Activated CD4-positive, alpha-beta T cell treated with anti-CD3 and anti-CD28 coated beads, Interleukin-2, amount 50 U/mL, for 4 hours (primary cell): ENCODE results near the gene BORCS6.
"Not testable (repeated sequence)": the region's sequence is repeated elsewhere in the genome, so short reads cannot be mapped to it uniquely, and the experiment has no call there.

Experiments
- DNase-seq, 2 experiments: peaks; one replicate each; pipeline ENCODE4 v3.0.0-alpha.2; 2020

BORCS6 gene

GRCh38 chr17:8173056-8173870 lies 16.7 kb downstream of the BORCS6 start:
- DNase-seq, result peak; percentile 70 to 77

- DNase-seq, result not testable (repeated sequence)
Observed at GRCh38 chr17:8170186-8170585, 19.8 kb downstream of the BORCS6 start.

DNA sequence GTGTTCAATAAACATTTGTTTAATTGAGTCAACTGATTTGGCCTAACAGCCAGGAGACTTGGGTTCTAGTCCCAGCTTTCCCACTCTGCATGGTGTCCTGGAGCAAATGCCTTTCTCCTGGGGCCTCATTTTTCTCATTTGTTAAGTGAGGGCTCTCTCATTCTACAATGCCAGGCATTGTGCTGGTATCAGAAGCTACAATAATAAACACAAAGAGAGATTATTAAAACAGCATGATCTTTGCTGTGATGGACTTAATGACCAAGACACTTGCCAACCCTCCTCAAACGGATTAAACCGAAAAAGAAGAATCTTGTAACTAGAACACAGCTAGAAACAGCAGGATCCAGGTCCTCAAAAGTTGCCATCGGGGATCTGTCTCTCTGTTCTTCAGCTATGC lies 22.5 kb downstream of the BORCS6 start:
- no peak for DNase-seq

GRCh38 chr17:8166731-8167130 lies 23.2 kb downstream of the BORCS6 start:
- no peak for DNase-seq

DNA sequence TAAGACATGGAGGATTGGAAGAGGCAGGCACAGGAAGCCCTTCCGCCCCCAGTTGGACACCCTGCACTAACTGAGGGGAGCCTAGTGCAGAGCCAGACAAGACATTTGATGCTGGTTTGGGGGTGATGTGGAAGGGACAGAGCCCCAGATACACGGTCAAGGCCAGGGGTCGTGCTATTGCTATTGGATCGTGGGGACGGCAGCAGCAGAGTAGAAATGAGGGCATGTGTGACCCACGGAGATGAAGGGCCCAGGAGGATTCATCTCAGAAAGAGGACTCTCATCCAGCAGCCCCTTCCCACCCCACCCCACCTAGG lies 25.2 kb downstream of the BORCS6 start:
- DNase-seq, result no peak

DNA sequence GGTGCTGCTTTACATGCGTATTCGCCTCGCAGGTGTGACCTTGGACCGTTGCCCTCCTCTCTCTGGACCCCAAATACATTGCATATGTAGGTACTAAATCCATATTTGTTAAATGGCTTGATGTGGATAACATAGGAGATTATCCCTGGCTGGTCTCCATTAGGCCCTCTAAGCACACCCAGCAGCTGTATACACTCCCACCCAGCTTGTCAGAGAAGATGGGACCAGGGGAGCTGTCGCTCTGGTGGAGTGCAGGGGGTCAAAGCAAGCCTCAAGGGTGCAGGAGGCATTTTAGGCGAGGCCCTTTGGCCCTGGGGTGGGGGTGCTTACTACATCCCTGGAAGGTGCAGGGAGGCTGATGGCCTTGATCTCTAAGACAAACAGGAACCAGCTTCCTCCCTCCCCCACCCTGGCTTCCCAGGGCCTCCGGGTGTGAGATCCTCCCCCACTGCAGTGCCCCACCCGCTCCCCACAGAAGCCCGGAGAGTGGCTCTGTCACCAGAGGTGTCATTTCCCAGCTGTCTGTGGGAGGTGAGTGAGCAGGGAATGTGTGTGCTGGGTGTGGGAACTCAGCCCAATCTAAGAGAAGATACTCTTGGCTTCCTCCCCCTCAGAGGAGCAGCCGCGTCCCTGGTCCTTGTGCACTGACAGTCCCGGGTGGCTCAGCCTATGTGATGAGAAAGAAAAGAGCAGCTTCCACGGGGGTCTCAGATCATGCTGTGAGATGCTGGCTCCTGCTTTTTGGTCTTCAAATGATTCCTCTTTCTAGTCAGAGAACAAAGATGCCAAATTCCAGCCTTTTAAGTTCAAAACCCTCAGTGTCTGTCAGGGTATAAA lies 25.8 kb downstream of the BORCS6 start:
- DNase-seq, result peak in 1 of 2 experiments; percentile 44

DNA sequence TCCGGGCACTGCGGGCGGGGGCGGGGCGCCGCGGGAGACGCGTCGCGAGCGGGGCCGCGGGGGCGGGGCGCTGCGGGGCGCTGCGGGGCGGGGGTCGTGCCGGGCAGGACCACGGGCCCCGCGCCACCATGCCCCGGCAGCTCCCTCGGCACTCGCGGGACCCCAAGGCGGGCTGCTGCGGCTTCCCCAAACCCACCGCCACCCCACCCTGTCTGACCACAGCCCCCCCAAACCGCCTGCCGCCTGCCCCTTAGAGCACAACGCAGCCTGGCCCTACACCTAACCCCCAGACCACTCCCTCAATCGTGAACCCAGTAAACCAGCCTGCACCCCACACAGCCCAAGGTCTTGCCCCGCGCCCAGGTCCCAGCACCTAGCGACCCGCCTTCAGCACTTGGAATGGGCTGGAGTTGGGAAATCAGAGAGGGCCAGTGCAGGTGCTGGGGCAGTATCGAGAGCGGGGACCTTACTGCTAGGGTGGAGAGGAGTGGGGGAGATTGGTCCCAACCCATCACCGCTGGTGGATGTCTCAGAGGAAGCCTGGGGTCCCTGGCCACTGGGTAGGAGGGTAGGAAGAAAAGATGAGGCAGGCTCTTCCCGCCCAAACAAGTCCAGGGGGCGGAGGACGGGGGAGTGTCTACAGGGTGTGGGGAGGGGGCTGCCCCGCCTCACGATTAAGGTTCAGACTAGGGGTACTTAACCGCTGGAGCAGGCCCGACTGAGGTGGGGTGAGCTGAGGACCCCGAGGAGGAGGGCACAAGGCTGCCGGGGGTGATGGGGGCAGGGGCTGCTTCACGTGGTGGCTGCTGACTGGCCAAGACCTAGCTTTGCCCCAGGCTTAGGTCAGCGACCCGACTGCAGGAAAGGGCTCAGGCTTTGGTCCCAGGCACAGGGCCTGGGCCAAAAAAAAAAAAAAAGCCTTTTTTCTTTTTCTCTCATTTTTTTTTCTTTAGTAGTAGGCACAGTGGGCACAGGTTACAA lies 26.7 kb downstream of the BORCS6 start:
- DNase-seq, result no peak

- peak; percentile 73 to 74 for DNase-seq
Observed at GRCh38 chr17:8162233-8162996, 27.6 kb downstream of the BORCS6 start, which contains the start of gene VAMP2. Gene VAMP2, minus strand, starts transcription at chr17:8162948. Its CDS starts 69 bp downstream, at chr17:8162879.

GRCh38 chr17:8161289-8162232 lies 28.4 kb downstream of the BORCS6 start:
- no peak for DNase-seq

DNA sequence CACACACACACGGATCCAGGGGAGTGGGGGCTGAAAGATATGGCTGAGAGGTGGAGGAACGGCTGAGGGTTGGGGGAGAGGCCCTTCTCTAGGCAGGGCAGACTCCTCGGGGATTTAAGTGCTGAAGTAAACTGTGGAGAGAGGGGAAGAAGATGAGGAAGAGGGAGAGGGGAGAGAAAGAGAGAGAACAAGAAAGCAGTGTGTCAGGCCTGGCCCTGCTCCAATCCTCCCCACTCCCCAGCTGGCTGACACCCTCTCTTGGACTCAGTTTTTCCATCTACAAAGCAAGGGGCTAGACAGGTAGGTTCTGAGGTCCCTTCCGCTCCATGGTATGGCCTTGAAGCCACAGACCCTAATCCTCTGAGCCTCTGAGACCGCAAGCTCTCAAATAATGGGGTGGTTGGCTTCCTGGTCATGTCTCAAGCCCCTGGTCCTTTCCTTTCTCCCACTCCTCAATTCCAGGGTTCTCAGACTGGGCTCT lies 29.2 kb downstream of the BORCS6 start:
- no peak for DNase-seq

- DNase-seq, result no peak
Observed at GRCh38 chr17:8160224-8160577, 29.8 kb downstream of the BORCS6 start.

DNA sequence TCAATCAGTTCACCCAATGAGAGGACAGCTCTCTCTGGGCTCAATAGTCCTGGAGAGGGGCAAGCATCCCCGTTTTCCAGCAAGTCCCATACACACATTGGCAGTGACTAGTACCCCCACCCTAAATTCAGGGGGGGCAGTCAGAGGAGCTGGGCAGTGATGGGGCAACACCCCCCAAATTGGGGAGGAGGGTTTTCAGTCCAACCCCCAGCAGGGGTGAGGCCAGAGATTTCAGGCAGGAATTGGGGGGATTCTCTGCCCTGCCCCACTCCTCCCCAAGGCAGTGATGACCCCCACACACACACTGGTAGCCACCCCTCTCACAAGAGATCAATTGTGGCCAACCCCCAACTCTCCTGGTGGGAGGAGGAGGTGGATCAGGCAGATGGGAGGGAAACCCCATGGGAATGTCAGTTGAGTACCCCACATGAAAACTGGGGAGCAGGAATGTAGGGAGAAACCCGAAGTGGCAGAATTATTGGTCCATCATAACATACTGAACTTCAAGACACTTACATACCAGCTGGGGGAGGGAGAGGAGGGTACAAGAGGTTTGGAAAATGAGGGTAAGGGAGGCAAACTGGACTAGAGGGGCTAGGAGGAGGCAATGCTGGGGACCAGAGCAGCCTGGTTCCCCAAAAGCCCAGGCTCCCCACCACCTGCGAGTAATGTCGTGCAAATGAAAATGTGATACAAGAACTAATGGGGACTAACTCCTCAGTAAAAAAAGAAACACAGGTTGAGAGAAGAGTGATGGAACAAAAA lies 30.3 kb downstream of the BORCS6 start:
- DNase-seq, result no peak

- DNase-seq, result no peak
Observed at GRCh38 chr17:8159032-8159400, 31.0 kb downstream of the BORCS6 start.

DNA sequence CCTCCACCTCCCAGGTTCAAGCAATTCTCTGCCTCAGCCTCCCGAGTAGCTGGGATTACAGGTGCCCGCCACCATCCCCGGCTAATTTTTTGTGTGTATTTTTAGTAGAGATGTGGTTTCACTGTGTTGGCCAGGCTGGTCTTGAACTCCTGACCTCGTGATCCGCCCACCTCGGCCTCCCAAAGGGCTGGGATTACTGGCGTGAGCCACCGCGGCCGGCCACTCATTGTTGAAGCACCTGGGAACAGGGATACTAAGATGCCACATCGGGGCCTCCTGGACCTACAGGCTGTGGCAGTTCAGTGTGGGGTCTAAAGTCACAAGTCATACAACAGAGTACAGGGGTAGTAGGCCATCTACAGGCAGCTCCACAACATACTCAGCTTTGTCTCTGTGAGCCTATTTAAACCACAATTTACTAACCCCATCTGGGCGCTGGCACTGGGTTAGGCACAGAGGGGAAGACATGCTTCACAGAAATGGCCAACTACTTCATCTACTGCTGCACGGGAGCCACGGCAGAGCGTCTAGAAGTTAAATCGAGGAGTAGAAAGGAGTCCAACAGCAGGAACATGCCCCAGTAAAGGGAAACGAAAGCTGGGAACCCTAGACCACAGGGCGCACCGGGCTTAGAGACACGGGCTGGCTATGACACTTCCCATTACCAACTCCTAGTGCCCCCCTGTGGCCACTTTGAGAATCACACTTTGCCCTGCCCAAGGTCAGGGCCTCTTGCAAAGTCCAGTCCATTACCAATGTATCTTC lies 31.5 kb downstream of the BORCS6 start:
- DNase-seq, result peak; percentile 80 to 85

DNA sequence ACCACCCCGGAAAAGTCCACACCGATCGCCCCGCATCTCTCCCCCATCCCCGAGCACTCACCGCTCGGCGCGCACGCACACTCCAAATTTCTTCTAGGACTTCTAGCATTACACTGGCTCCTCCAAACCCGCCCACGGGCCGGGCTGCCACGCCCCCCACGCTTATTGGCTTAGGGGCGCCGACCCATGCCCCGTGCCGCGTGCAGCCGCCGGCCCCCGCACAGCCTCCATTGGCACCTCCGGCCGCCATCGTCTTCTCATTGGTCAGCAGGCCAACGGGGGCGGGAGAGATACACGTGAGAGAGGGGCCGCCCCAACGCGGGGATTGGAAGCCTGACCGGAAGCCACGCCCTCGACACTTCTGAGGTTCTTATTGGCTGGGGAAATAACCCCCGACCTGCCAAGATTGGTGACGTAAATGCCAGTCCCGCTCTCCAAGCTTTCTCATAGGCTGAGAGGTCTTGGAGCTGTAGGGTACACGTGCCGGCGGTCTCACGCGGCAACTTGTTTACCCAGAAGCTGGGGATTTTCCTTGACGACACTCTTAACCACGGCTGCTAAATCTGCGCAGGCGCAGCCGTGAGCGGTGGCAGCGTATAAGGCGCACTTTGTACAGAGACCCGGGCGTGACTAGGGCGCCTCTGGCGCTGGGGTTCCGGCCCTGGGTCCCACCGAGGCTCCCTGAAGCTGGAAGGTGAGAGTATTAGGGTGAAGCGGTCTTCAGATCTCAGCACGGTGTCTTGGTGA lies 33.6 kb downstream of the BORCS6 start:
- DNase-seq, result peak; percentile 100

GRCh38 chr17:8155996-8156245 lies 34.1 kb downstream of the BORCS6 start:
- no peak for DNase-seq

- no peak for DNase-seq
Observed at GRCh38 chr17:8155231-8155995, 34.6 kb downstream of the BORCS6 start.

- no peak for DNase-seq
Observed at GRCh38 chr17:8154608-8155155, 35.3 kb downstream of the BORCS6 start.
